ENCODE data around the gene PLCD3.

GRCh38 chr17:45087504-45087975 lies 44.8 kb downstream of the PLCD3 start:
- no peak for TF ChIP-seq RFX5 (IDR thresholded peaks at IDR 0.05; ENCODE audit: borderline replicate concordance, low read depth, low read length)
- TF ChIP-seq GABPA (IDR thresholded peaks at IDR 0.05; ENCODE audit: borderline replicate concordance, insufficient read depth, low read length), result no peak
- TF ChIP-seq SRF (IDR thresholded peaks at IDR 0.05; ENCODE audit: low read depth, low read length), result no peak
- TF ChIP-seq JUND (IDR thresholded peaks at IDR 0.05; ENCODE audit: low read length), result no peak
- TF ChIP-seq, protein P1, sequence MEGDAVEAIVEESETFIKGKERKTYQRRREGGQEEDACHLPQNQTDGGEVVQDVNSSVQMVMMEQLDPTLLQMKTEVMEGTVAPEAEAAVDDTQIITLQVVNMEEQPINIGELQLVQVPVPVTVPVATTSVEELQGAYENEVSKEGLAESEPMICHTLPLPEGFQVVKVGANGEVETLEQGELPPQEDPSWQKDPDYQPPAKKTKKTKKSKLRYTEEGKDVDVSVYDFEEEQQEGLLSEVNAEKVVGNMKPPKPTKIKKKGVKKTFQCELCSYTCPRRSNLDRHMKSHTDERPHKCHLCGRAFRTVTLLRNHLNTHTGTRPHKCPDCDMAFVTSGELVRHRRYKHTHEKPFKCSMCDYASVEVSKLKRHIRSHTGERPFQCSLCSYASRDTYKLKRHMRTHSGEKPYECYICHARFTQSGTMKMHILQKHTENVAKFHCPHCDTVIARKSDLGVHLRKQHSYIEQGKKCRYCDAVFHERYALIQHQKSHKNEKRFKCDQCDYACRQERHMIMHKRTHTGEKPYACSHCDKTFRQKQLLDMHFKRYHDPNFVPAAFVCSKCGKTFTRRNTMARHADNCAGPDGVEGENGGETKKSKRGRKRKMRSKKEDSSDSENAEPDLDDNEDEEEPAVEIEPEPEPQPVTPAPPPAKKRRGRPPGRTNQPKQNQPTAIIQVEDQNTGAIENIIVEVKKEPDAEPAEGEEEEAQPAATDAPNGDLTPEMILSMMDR (IDR thresholded peaks at IDR 0.05; ENCODE audit: control extremely low read depth in 1 of 3, insufficient read depth in 1 of 3, low read depth in 1 of 3, low read length in 3 of 3), result no peak
- TF ChIP-seq ZNF274 (IDR thresholded peaks at IDR 0.05; ENCODE audit: borderline replicate concordance, extremely low read depth, low read length), result no peak
- TF ChIP-seq EP300 (IDR thresholded peaks at IDR 0.05; ENCODE audit: borderline replicate concordance in 1 of 2, low read depth in 2 of 2, low read length in 2 of 2), result no peak
- TF ChIP-seq SIN3A (conservative IDR thresholded peaks at IDR 0.05 in 1 of 2, IDR thresholded peaks at IDR 0.05 in 1 of 2; ENCODE audit: low read depth in 1 of 2, low read length in 2 of 2), result no peak
- no peak for TF ChIP-seq CHD1 (IDR thresholded peaks at IDR 0.05; ENCODE audit: low read depth, low read length)
- no peak for TF ChIP-seq POLR2AphosphoS5 (IDR thresholded peaks at IDR 0.05; ENCODE audit: low read depth, low read length)
- no peak for TF ChIP-seq CBX5 (IDR thresholded peaks at IDR 0.05; ENCODE audit: low read depth, low read length)
- no peak for TF ChIP-seq EZH2 (IDR thresholded peaks at IDR 0.05; ENCODE audit: low read depth, low read length, severe bottlenecking)
- TF ChIP-seq BRCA1 (IDR thresholded peaks at IDR 0.05; ENCODE audit: low read depth, low read length), result no peak
